ENCODE results near the gene TBC1D5.
A peak's percentile ranks its signal among the peaks of the same experiment; 100 is the strongest.

The TBC1D5 gene

GRCh38 chr3:17175187-17175807 lies 567.1 kb downstream of the TBC1D5 start:
- DNase-seq: peak; percentile 61
- WGBS: 88% methylated on average over 1 of the region's 2 CpGs

GRCh38 chr3:17166369-17166768 lies 576.1 kb downstream of the TBC1D5 start:
- Histone ChIP-seq H2BK15ac (ENCODE audit: low read depth, poor library complexity, severe bottlenecking) (no peak overlapping the region), H2BK12ac (ENCODE audit: low read length in 2 of 2) (no peak overlapping the region), H2AFZ (ENCODE audit: low read depth, low read length) (no peak overlapping the region), H3K27me3 (ENCODE audit: control insufficient read depth in 1 of 2, insufficient read depth in 1 of 2, low read length in 2 of 2) (no peaks in the 10 kb centered on the region), H3K27ac (ENCODE audit: low read length, poor library complexity, severe bottlenecking) (no peak overlapping the region), H2AK5ac (ENCODE audit: low read length, severe bottlenecking) (no peak overlapping the region), H2BK5ac (ENCODE audit: low read depth, low read length, poor library complexity, severe bottlenecking) (no peak overlapping the region), H4K8ac (ENCODE audit: low read length) (no peak overlapping the region), H3K4ac (ENCODE audit: low read depth in 1 of 2, low read length in 2 of 2) (no peak overlapping the region), H3K4me1 (ENCODE audit: control insufficient read depth, insufficient read depth, low read depth, low read length) (no peaks in the 10 kb centered on the region), H3K4me2 (ENCODE audit: low read length, poor library complexity, severe bottlenecking) (no peak overlapping the region), H3K4me3 (ENCODE audit: insufficient read depth in 1 of 2, low read depth in 1 of 2, low read length in 2 of 2) (no peak overlapping the region), H3K9ac (ENCODE audit: low read length) (no peak overlapping the region), H3K9me3 (ENCODE audit: control insufficient read depth, low read length) (no peaks in the 10 kb centered on the region), H2BK120ac (ENCODE audit: low read depth, low read length) (no peak overlapping the region), H4K91ac (ENCODE audit: low read length) (no peak overlapping the region), H3K23ac (ENCODE audit: low read length in 2 of 2) (no peak overlapping the region), H3K36me3 (ENCODE audit: control insufficient read depth in 1 of 2, insufficient read depth in 2 of 2, low read depth in 1 of 2, low read length in 2 of 2) (peaks cover 24 to 42% of the 10 kb centered on the region in 2 experiments), H3K18ac (ENCODE audit: low read depth in 1 of 2, low read length in 2 of 2) (no peak overlapping the region), H3K14ac (ENCODE audit: low read length in 2 of 2) (no peak overlapping the region), H3K79me1 (replicated peaks; ENCODE audit: low read length, poor library complexity, severe bottlenecking) (no peaks in the 10 kb centered on the region)
- WGBS: 91% methylated on average over 7 of the region's 7 CpGs
- no peak for DNase-seq

More at GRCh38 chr3:17175187-17175807, 567.1 kb downstream of the TBC1D5 start:
- Histone ChIP-seq H2BK15ac (ENCODE audit: low read depth, poor library complexity, severe bottlenecking) (no peak overlapping the region), H3K27ac (ENCODE audit: low read length, poor library complexity, severe bottlenecking) (no peak overlapping the region), H3K9ac (ENCODE audit: low read length) (peak overlapping the region; percentile 27), H3K18ac (ENCODE audit: low read depth in 1 of 2, low read length in 2 of 2) (no peak overlapping the region), H2BK5ac (ENCODE audit: low read depth, low read length, poor library complexity, severe bottlenecking) (no peak overlapping the region), H3K4me1 (ENCODE audit: control insufficient read depth, insufficient read depth, low read depth, low read length) (peaks cover 3% of the 10 kb centered on the region), H2AFZ (ENCODE audit: low read depth, low read length) (no peak overlapping the region), H2BK12ac (ENCODE audit: low read length in 2 of 2) (no peak overlapping the region), H3K14ac (ENCODE audit: low read length in 2 of 2) (no peak overlapping the region), H3K36me3 (ENCODE audit: control insufficient read depth in 1 of 2, insufficient read depth in 2 of 2, low read depth in 1 of 2, low read length in 2 of 2) (no peaks in the 10 kb centered on the region), H4K8ac (ENCODE audit: low read length) (no peak overlapping the region), H3K23ac (ENCODE audit: low read length in 2 of 2) (no peak overlapping the region), H3K4ac (ENCODE audit: low read depth in 1 of 2, low read length in 2 of 2) (no peak overlapping the region), H4K91ac (ENCODE audit: low read length) (no peak overlapping the region), H2BK120ac (ENCODE audit: low read depth, low read length) (no peak overlapping the region), H3K27me3 (ENCODE audit: control insufficient read depth in 1 of 2, insufficient read depth in 1 of 2, low read length in 2 of 2) (no peaks in the 10 kb centered on the region), H3K4me3 (ENCODE audit: insufficient read depth in 1 of 2, low read depth in 1 of 2, low read length in 2 of 2) (peak overlapping the region in 1 of 2 experiments; percentile 28), H3K9me3 (ENCODE audit: control insufficient read depth, low read length) (no peaks in the 10 kb centered on the region), H3K79me1 (replicated peaks; ENCODE audit: low read length, poor library complexity, severe bottlenecking) (no peaks in the 10 kb centered on the region), H3K4me2 (ENCODE audit: low read length, poor library complexity, severe bottlenecking) (no peak overlapping the region), H2AK5ac (ENCODE audit: low read length, severe bottlenecking) (no peak overlapping the region)

- 100% methylated on average over 1 of the region's 2 CpGs for WGBS
Observed at GRCh38 chr3:17162116-17162515, 580.3 kb downstream of the TBC1D5 start.

GRCh38 chr3:17160597-17160996 lies 581.8 kb downstream of the TBC1D5 start:
- Histone ChIP-seq H4K91ac (ENCODE audit: low read length) (no peak overlapping the region), H2AFZ (ENCODE audit: low read depth, low read length) (no peak overlapping the region), H2AK5ac (ENCODE audit: low read length, severe bottlenecking) (no peak overlapping the region), H2BK12ac (ENCODE audit: low read length in 2 of 2) (no peak overlapping the region), H3K79me1 (replicated peaks; ENCODE audit: low read length, poor library complexity, severe bottlenecking) (no peaks in the 10 kb centered on the region), H3K4ac (ENCODE audit: low read depth in 1 of 2, low read length in 2 of 2) (no peak overlapping the region), H2BK120ac (ENCODE audit: low read depth, low read length) (no peak overlapping the region), H2BK15ac (ENCODE audit: low read depth, poor library complexity, severe bottlenecking) (no peak overlapping the region), H3K9ac (ENCODE audit: low read length) (no peak overlapping the region), H3K23ac (ENCODE audit: low read length in 2 of 2) (no peak overlapping the region), H3K27ac (ENCODE audit: low read length, poor library complexity, severe bottlenecking) (no peak overlapping the region), H3K14ac (ENCODE audit: low read length in 2 of 2) (no peak overlapping the region), H4K8ac (ENCODE audit: low read length) (no peak overlapping the region), H3K27me3 (ENCODE audit: control insufficient read depth in 1 of 2, insufficient read depth in 1 of 2, low read length in 2 of 2) (no peaks in the 10 kb centered on the region), H3K18ac (ENCODE audit: low read depth in 1 of 2, low read length in 2 of 2) (no peak overlapping the region), H3K4me3 (ENCODE audit: insufficient read depth in 1 of 2, low read depth in 1 of 2, low read length in 2 of 2) (no peak overlapping the region), H3K4me2 (ENCODE audit: low read length, poor library complexity, severe bottlenecking) (no peak overlapping the region), H2BK5ac (ENCODE audit: low read depth, low read length, poor library complexity, severe bottlenecking) (no peak overlapping the region), H3K36me3 (ENCODE audit: control insufficient read depth in 1 of 2, insufficient read depth in 2 of 2, low read depth in 1 of 2, low read length in 2 of 2) (peaks cover 34 to 53% of the 10 kb centered on the region in 2 experiments), H3K4me1 (ENCODE audit: control insufficient read depth, insufficient read depth, low read depth, low read length) (peaks cover 15% of the 10 kb centered on the region), H3K9me3 (ENCODE audit: control insufficient read depth, low read length) (no peaks in the 10 kb centered on the region)
- DNase-seq: no peak
- WGBS: 95% methylated on average over 4 of the region's 4 CpGs

More at GRCh38 chr3:17162116-17162515, 580.3 kb downstream of the TBC1D5 start:
- Histone ChIP-seq H3K4me1 (ENCODE audit: control insufficient read depth, insufficient read depth, low read depth, low read length) (peaks cover 15% of the 10 kb centered on the region), H2BK120ac (ENCODE audit: low read depth, low read length) (no peak overlapping the region), H3K27ac (ENCODE audit: low read length, poor library complexity, severe bottlenecking) (no peak overlapping the region), H3K9ac (ENCODE audit: low read length) (no peak overlapping the region), H3K14ac (ENCODE audit: low read length in 2 of 2) (no peak overlapping the region), H2BK5ac (ENCODE audit: low read depth, low read length, poor library complexity, severe bottlenecking) (no peak overlapping the region), H3K4me2 (ENCODE audit: low read length, poor library complexity, severe bottlenecking) (no peak overlapping the region), H3K9me3 (ENCODE audit: control insufficient read depth, low read length) (no peaks in the 10 kb centered on the region), H2BK15ac (ENCODE audit: low read depth, poor library complexity, severe bottlenecking) (no peak overlapping the region), H3K23ac (ENCODE audit: low read length in 2 of 2) (no peak overlapping the region), H2BK12ac (ENCODE audit: low read length in 2 of 2) (no peak overlapping the region), H3K36me3 (ENCODE audit: control insufficient read depth in 1 of 2, insufficient read depth in 2 of 2, low read depth in 1 of 2, low read length in 2 of 2) (peaks cover 31 to 60% of the 10 kb centered on the region in 2 experiments), H3K4ac (ENCODE audit: low read depth in 1 of 2, low read length in 2 of 2) (no peak overlapping the region), H4K8ac (ENCODE audit: low read length) (no peak overlapping the region), H3K18ac (ENCODE audit: low read depth in 1 of 2, low read length in 2 of 2) (no peak overlapping the region), H3K27me3 (ENCODE audit: control insufficient read depth in 1 of 2, insufficient read depth in 1 of 2, low read length in 2 of 2) (no peaks in the 10 kb centered on the region), H2AFZ (ENCODE audit: low read depth, low read length) (no peak overlapping the region), H4K91ac (ENCODE audit: low read length) (no peak overlapping the region), H2AK5ac (ENCODE audit: low read length, severe bottlenecking) (no peak overlapping the region), H3K79me1 (replicated peaks; ENCODE audit: low read length, poor library complexity, severe bottlenecking) (no peaks in the 10 kb centered on the region), H3K4me3 (ENCODE audit: insufficient read depth in 1 of 2, low read depth in 1 of 2, low read length in 2 of 2) (no peak overlapping the region)
- DNase-seq: no peak

Measured in mesenchymal stem cell (in vitro differentiated cells and primary cell).